ENCODE data around the gene KIAA0753.

GRCh38 chr17:6684460-6684783 lies 43.9 kb upstream of the KIAA0753 start:
- TF ChIP-seq CTCF (IDR thresholded peaks at IDR 0.05; ENCODE audit: low read depth, low read length) (no peak), EZH2phosphoT487 (IDR thresholded peaks at IDR 0.05; ENCODE audit: low read depth) (no peak)
